GM23248 (cell line): ENCODE data around the gene SURF1.
"Not testable (repeated sequence)": the region's sequence is repeated elsewhere in the genome, so short reads cannot be mapped to it uniquely, and the experiment has no call there.

ENCODE experiments used
- EZH2 ChIP-seq: fragments of 200-600 bp; sonication (generic); IDR thresholded peaks from 2 replicates; pipeline ENCODE4 v1.6.1; 2018; ENCODE audit warnings: antibody characterized with exemption, mild to moderate bottlenecking; ENCODE audit not compliant: insufficient read depth, poor library complexity, severe bottlenecking
- EZH2phosphoT487 ChIP-seq: fragments of 200-600 bp; sonication (generic); IDR thresholded peaks from 2 replicates; pipeline ENCODE4 v1.6.1; 2018; ENCODE audit warnings: antibody characterized with exemption, moderate library complexity, mild to moderate bottlenecking, low read depth; ENCODE audit not compliant: insufficient read depth

DNA sequence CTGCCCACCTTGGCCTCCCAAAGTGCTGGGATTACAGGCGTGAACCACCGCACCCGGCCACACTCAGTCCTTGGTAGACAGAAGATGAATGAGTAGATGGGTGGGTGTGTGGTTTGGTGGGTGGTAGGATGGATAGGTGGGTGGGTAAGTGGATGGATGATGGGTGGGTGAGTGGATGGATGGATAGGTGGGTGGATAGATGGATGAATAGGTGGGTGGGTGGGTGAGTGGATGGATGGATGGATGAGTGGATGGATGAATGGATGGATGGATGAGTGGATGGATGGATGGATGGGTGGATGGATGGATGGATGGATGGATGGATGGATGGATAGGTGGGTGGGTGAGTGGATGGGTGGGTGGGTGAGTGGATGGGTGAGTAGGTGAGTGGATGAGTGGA is 36.0 kb upstream of the SURF1 start:
- not testable (repeated sequence) for TF ChIP-seq EZH2, EZH2phosphoT487
